ENCODE measurements around the gene MORF4L2. TPM values are rescaled to one million over a fixed set of nuclear protein-coding genes. Genes with fewer than 3 reads are reported as not detected.

Gene MORF4L2
- total RNA-seq, 3 donors from 2014 or later (not counting 1 experiment from before 2014, with no cell fraction given) = 136 to 227 (median 141) TPM

GRCh38 chrX:103697687-103698086 lies 11.2 kb upstream of the MORF4L2 start:
- ATAC-seq (no peak), DNase-seq (no peak)
- H3K9me3 Mint-ChIP-seq = no peaks in the 10 kb centered on the region
- no peaks in the 10 kb centered on the region for H3K36me3 ChIP-seq (ENCODE audit: control insufficient read depth, insufficient read depth, low read length)
- intact Hi-C loops (cut with micrococcal nuclease) = no loop called here
- no peaks in the 10 kb centered on the region for H3K4me1 ChIP-seq (ENCODE audit: control insufficient read depth, insufficient read depth, low read length)
- H3K27me3 ChIP-seq (ENCODE audit: control insufficient read depth, insufficient read depth, low read length) = no peaks in the 10 kb centered on the region
- H3K4me3 ChIP-seq (ENCODE audit: low read length) = no peak overlapping the region
- H3K4me3 Mint-ChIP-seq = no peak overlapping the region
- H3K27ac ChIP-seq (ENCODE audit: low read length) = no peak overlapping the region
- no peaks in the 10 kb centered on the region for H3K4me1 Mint-ChIP-seq
- no peak for TF ChIP-seq CTCF (IDR thresholded peaks at IDR 0.05)
- H3K9me3 ChIP-seq (ENCODE audit: control insufficient read depth, insufficient read depth, low read length) = no peaks in the 10 kb centered on the region
- peaks cover 4 to 12% of the 10 kb centered on the region in 2 donors for H3K27me3 Mint-ChIP-seq (ENCODE audit: low read depth in 2 of 2)
- no peak overlapping the region for H3K27ac Mint-ChIP-seq
- no peaks in the 10 kb centered on the region for H3K36me3 Mint-ChIP-seq

- H3K4me1 Mint-ChIP-seq = no peaks in the 10 kb centered on the region
- no peak for DNase-seq
Measured at GRCh38 chrX:103691059-103691458, 4.6 kb upstream of the MORF4L2 start.

GRCh38 chrX:103688946-103689345 lies 2.4 kb upstream of the MORF4L2 start:
- Mint-ChIP-seq H3K27me3 (ENCODE audit: low read depth in 2 of 2) (no peaks in the 10 kb centered on the region), H3K4me3 (no peak overlapping the region), H3K9me3 (no peaks in the 10 kb centered on the region), H3K4me1 (peaks cover 0 to under 1% of the 10 kb centered on the region in 2 donors), H3K27ac (no peak overlapping the region), H3K36me3 (no peaks in the 10 kb centered on the region)
- H3K9me3 ChIP-seq (ENCODE audit: control insufficient read depth, insufficient read depth, low read length) = no peaks in the 10 kb centered on the region
- no peaks in the 10 kb centered on the region for H3K27me3 ChIP-seq (ENCODE audit: control insufficient read depth, insufficient read depth, low read length)
- peak; percentile 55 for TF ChIP-seq CTCF (IDR thresholded peaks at IDR 0.05)
- peak in 1 of 2 donors; percentile 48 for DNase-seq
- peaks cover 9% of the 10 kb centered on the region for H3K36me3 ChIP-seq (ENCODE audit: control insufficient read depth, insufficient read depth, low read length)
- H3K4me1 ChIP-seq (ENCODE audit: control insufficient read depth, insufficient read depth, low read length) = no peaks in the 10 kb centered on the region
- intact Hi-C loops (cut with micrococcal nuclease) = loop anchor here (1.0 to 5.0 kb wide), 3 partner anchors 128 to 477 kb away; no protein-coding TSS in a partner anchor
- ATAC-seq = no peak
- no peak overlapping the region for H3K4me3 ChIP-seq (ENCODE audit: low read length)
- no peak overlapping the region for H3K27ac ChIP-seq (ENCODE audit: low read length)
- no CpG with 5 or more reads among the region's 4 CpGs for WGBS (ENCODE audit: insufficient coverage)

More at GRCh38 chrX:103691059-103691458, 4.6 kb upstream of the MORF4L2 start:
- no peaks in the 10 kb centered on the region for H3K9me3 ChIP-seq (ENCODE audit: control insufficient read depth, insufficient read depth, low read length)
- no peak overlapping the region for H3K27ac ChIP-seq (ENCODE audit: low read length)
- ATAC-seq = no peak
- Mint-ChIP-seq H3K36me3 (no peaks in the 10 kb centered on the region), H3K27ac (no peak overlapping the region), H3K27me3 (ENCODE audit: low read depth in 2 of 2) (no peaks in the 10 kb centered on the region), H3K9me3 (no peaks in the 10 kb centered on the region), H3K4me3 (no peak overlapping the region)
- no peaks in the 10 kb centered on the region for H3K27me3 ChIP-seq (ENCODE audit: control insufficient read depth, insufficient read depth, low read length)
- WGBS (ENCODE audit: insufficient coverage) = 100% methylated on average over 1 of the region's 1 CpG
- H3K4me1 ChIP-seq (ENCODE audit: control insufficient read depth, insufficient read depth, low read length) = no peaks in the 10 kb centered on the region
- no peaks in the 10 kb centered on the region for H3K36me3 ChIP-seq (ENCODE audit: control insufficient read depth, insufficient read depth, low read length)
- intact Hi-C loops (cut with micrococcal nuclease) = no loop called here
- no peak for TF ChIP-seq CTCF (IDR thresholded peaks at IDR 0.05)
- no peak overlapping the region for H3K4me3 ChIP-seq (ENCODE audit: low read length)

- peak overlapping the region; percentile 98 for H3K27ac ChIP-seq (ENCODE audit: low read length)
- intact Hi-C loops (cut with micrococcal nuclease) = loop anchor here (2.0 to 5.0 kb wide), 4 partner anchors 155 to 479 kb away; partner anchors contain the start of genes FAM199X and ZCCHC18
- peaks cover 4 to 5% of the 10 kb centered on the region in 2 donors for H3K4me1 Mint-ChIP-seq
- no peaks in the 10 kb centered on the region for H3K4me1 ChIP-seq (ENCODE audit: control insufficient read depth, insufficient read depth, low read length)
- H3K27me3 Mint-ChIP-seq (ENCODE audit: low read depth in 2 of 2) = no peaks in the 10 kb centered on the region
- ATAC-seq = no peak
- DNase-seq = peak; percentile 23 to 72
- H3K27ac Mint-ChIP-seq = no peak overlapping the region
- H3K27me3 ChIP-seq (ENCODE audit: control insufficient read depth, insufficient read depth, low read length) = no peaks in the 10 kb centered on the region
- 0% methylated on average over 15 of the region's 17 CpGs for WGBS (ENCODE audit: insufficient coverage)
- peaks cover 13% of the 10 kb centered on the region for H3K36me3 ChIP-seq (ENCODE audit: control insufficient read depth, insufficient read depth, low read length)
- H3K9me3 ChIP-seq (ENCODE audit: control insufficient read depth, insufficient read depth, low read length) = no peaks in the 10 kb centered on the region
- H3K4me3 Mint-ChIP-seq = no peak overlapping the region
- H3K36me3 Mint-ChIP-seq = no peaks in the 10 kb centered on the region
- no peaks in the 10 kb centered on the region for H3K9me3 Mint-ChIP-seq
- H3K4me3 ChIP-seq (ENCODE audit: low read length) = peak overlapping the region; percentile 97
- TF ChIP-seq CTCF (IDR thresholded peaks at IDR 0.05) = peak; percentile 40
Measured at GRCh38 chrX:103687696-103688201, 1.2 kb upstream of the MORF4L2 start.

Data from natural killer cell (primary cell).